Vagina (tissue), 2 donors: ENCODE results near the gene SLC6A15. TPM values are rescaled to one million over a fixed set of nuclear protein-coding genes. Genes with fewer than 3 reads are reported as not detected.
A peak's percentile ranks its signal among the peaks of the same experiment; 100 is the strongest.

Experiments used
- DNase-seq, 2 donors: peaks; one replicate each; pipeline ENCODE4 v3.0.0-alpha.2; 2017; ENCODE audit errors: extremely low spot score in 2 of 2
- H3K27ac ChIP-seq: fragments of 200-600 bp; sonication (generic); one replicate; pipeline ENCODE4 v1.5.1; 2019
- H3K27me3 ChIP-seq: fragments of 200-600 bp; sonication (generic); one replicate; pipeline ENCODE4 v1.5.1; 2019
- H3K36me3 ChIP-seq, 2 donors: fragments of 200-600 bp; sonication (generic); one replicate each; pipeline ENCODE4 v1.5.1; 2017 to 2019
- H3K4me1 ChIP-seq: fragments of 200-600 bp; sonication (generic); one replicate; pipeline ENCODE4 v1.5.1; 2019
- H3K4me3 ChIP-seq, 2 donors: fragments of 200-600 bp; sonication (generic); 1 replicate in 1 of 2; 2 replicates in 1 of 2; pipeline ENCODE4 v1.5.1; 2016 to 2019
- H3K9me3 ChIP-seq: fragments of 200-600 bp; sonication (generic); one replicate; pipeline ENCODE4 v1.5.1; 2019
- POLR2A ChIP-seq, 2 donors: fragments of 450-650 bp; IDR thresholded peaks; one replicate each; pipeline ENCODE4 v1.6.1; 2017; ENCODE audit warnings: antibody characterized with exemption in 2 of 2, mild to moderate bottlenecking in 2 of 2, moderate library complexity in 2 of 2
- POLR2AphosphoS5 ChIP-seq, 2 donors: sonication (generic); formaldehyde crosslinking; IDR thresholded peaks; one replicate each; pipeline ENCODE4 v1.9.0; 2017; ENCODE audit warnings: antibody characterized with exemption in 2 of 2, mild to moderate bottlenecking in 2 of 2, low read depth in 1 of 2; ENCODE audit not compliant: insufficient read depth in 1 of 2
- intact Hi-C: fragments of 100-400 bp; cut with DNase I; formaldehyde crosslinking; loops from one replicate; pipeline ENCODE4 v1.15.1; 2023
- total RNA-seq: library from RNA; depleted of rRNA; stranded (reverse); fragments of >200 nt; gene quantifications from one replicate; pipeline ENCODE4 v1.2.3, GENCODE V29; 2016
- TF ChIP-seq, protein P1 (sequence below), 3 experiments: fragments of 450-650 bp in 2 of 3; fragments of 200-600 bp in 1 of 3; sonication (generic) in 1 of 3; IDR thresholded peaks; one replicate each; pipeline ENCODE4 v1.5.1; 2017 to 2019; ENCODE audit warnings: antibody characterized with exemption in 3 of 3, mild to moderate bottlenecking in 2 of 3, moderate library complexity in 2 of 3

Gene SLC6A15
- total RNA-seq, 1 donor from 2014 or later, result 2.7 TPM

GRCh38 chr12:84922693-84923092 is 10.1 kb upstream of the SLC6A15 start:
- Histone ChIP-seq H3K36me3 (no peaks in the 10 kb centered on the region), H3K27ac (no peak overlapping the region), H3K4me1 (no peaks in the 10 kb centered on the region), H3K9me3 (no peaks in the 10 kb centered on the region), H3K27me3 (no peaks in the 10 kb centered on the region), H3K4me3 (no peak overlapping the region)
- no peak for DNase-seq
- no peak for TF ChIP-seq POLR2A (IDR thresholded peaks at IDR 0.05)
- no peak for TF ChIP-seq POLR2AphosphoS5 (IDR thresholded peaks at IDR 0.05; ENCODE audit: insufficient read depth in 1 of 2, low read depth in 1 of 2)
- TF ChIP-seq, protein P1, sequence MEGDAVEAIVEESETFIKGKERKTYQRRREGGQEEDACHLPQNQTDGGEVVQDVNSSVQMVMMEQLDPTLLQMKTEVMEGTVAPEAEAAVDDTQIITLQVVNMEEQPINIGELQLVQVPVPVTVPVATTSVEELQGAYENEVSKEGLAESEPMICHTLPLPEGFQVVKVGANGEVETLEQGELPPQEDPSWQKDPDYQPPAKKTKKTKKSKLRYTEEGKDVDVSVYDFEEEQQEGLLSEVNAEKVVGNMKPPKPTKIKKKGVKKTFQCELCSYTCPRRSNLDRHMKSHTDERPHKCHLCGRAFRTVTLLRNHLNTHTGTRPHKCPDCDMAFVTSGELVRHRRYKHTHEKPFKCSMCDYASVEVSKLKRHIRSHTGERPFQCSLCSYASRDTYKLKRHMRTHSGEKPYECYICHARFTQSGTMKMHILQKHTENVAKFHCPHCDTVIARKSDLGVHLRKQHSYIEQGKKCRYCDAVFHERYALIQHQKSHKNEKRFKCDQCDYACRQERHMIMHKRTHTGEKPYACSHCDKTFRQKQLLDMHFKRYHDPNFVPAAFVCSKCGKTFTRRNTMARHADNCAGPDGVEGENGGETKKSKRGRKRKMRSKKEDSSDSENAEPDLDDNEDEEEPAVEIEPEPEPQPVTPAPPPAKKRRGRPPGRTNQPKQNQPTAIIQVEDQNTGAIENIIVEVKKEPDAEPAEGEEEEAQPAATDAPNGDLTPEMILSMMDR (IDR thresholded peaks at IDR 0.05), result no peak
- intact Hi-C loops, result no loop called here

DNA sequence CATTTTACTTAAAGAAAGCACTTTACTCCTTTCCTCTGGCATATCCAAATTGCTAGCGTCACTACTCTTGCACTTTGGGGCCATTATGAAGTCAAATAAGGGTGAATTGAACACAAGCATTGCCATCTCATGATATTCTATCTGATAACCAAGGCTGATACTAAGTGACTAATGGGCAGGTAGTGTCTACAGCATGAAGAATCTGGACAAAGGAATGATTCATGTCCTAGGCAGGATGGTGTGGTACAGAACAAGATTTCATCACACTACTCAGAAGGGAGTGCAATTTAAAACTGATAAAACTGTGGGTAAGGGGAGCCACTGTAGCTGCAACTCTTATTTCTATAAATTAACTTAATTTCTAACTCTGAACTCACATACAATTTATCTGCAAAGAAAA is 7.7 kb upstream of the SLC6A15 start:
- H3K9me3 ChIP-seq, result no peaks in the 10 kb centered on the region
- TF ChIP-seq POLR2AphosphoS5 (IDR thresholded peaks at IDR 0.05; ENCODE audit: insufficient read depth in 1 of 2, low read depth in 1 of 2) (no peak), POLR2A (IDR thresholded peaks at IDR 0.05) (no peak)
- TF ChIP-seq, protein P1 (IDR thresholded peaks at IDR 0.05), result no peak
- no peaks in the 10 kb centered on the region for H3K27me3 ChIP-seq
- no peaks in the 10 kb centered on the region for H3K36me3 ChIP-seq
- intact Hi-C loops, result no loop called here
- H3K4me3 ChIP-seq, result no peak overlapping the region
- DNase-seq, result no peak
- H3K4me1 ChIP-seq, result no peaks in the 10 kb centered on the region
- no peak overlapping the region for H3K27ac ChIP-seq

- Histone ChIP-seq H3K4me3 (no peak overlapping the region), H3K4me1 (no peaks in the 10 kb centered on the region), H3K36me3 (no peaks in the 10 kb centered on the region), H3K27me3 (no peaks in the 10 kb centered on the region), H3K9me3 (no peaks in the 10 kb centered on the region), H3K27ac (no peak overlapping the region)
- TF ChIP-seq, protein P1 (IDR thresholded peaks at IDR 0.05), result no peak
- TF ChIP-seq POLR2A (IDR thresholded peaks at IDR 0.05), result no peak
- TF ChIP-seq POLR2AphosphoS5 (IDR thresholded peaks at IDR 0.05; ENCODE audit: insufficient read depth in 1 of 2, low read depth in 1 of 2), result no peak
- intact Hi-C loops, result no loop called here
- no peak for DNase-seq
Observed at GRCh38 chr12:84919271-84919670, 6.7 kb upstream of the SLC6A15 start.

DNA sequence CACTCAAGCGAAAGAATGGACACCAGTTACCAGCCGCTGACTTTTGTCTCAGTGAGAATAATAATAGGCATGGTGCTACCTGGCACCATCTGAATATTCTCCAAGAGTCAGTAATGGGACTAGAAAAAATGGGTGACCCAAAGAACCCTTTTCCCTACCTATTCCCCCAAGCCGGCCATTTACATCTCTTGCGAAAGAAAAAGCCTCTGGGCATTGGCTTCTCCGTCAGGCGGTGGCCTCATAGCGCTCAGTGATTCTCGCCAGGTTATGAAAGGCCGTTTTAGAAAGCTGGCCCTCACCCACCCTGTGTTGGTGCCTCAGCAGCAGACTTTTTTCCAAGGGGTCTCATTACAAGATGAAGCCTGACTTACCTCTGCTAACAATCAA is 523 bp upstream of the SLC6A15 start:
- Histone ChIP-seq H3K27me3 (no peaks in the 10 kb centered on the region), H3K36me3 (no peaks in the 10 kb centered on the region), H3K27ac (no peak overlapping the region), H3K9me3 (no peaks in the 10 kb centered on the region), H3K4me3 (peak overlapping the region; percentile 49), H3K4me1 (peaks cover 30% of the 10 kb centered on the region)
- TF ChIP-seq POLR2A (IDR thresholded peaks at IDR 0.05), result no peak
- TF ChIP-seq, protein P1 (IDR thresholded peaks at IDR 0.05), result no peak
- no peak for TF ChIP-seq POLR2AphosphoS5 (IDR thresholded peaks at IDR 0.05; ENCODE audit: insufficient read depth in 1 of 2, low read depth in 1 of 2)
- DNase-seq, result no peak
- intact Hi-C loops, result no loop called here

GRCh38 chr12:84911271-84912197 is 1.1 kb downstream of the SLC6A15 start:
- DNase-seq, result peak in 1 of 2 donors; percentile 90
- Histone ChIP-seq H3K27ac (no peak overlapping the region), H3K36me3 (no peaks in the 10 kb centered on the region), H3K4me1 (peaks cover 30% of the 10 kb centered on the region), H3K27me3 (no peaks in the 10 kb centered on the region), H3K9me3 (no peaks in the 10 kb centered on the region), H3K4me3 (peak overlapping the region; percentile 49)
- intact Hi-C loops, result no loop called here
- peak in 1 of 2 donors; percentile 55 for TF ChIP-seq POLR2AphosphoS5 (IDR thresholded peaks at IDR 0.05; ENCODE audit: insufficient read depth in 1 of 2, low read depth in 1 of 2)
- TF ChIP-seq, protein P1 (IDR thresholded peaks at IDR 0.05), result no peak
